HCT116 (cell line): ENCODE results near the gene HHAT. TPM values are rescaled to one million over a fixed set of nuclear protein-coding genes. Genes with fewer than 3 reads are reported as not detected.

Experiments used
- ATAC-seq: fragments of 200-7000 bp; cut with Tn5 transposase; 2 replicates; pipeline ENCODE4 v1.9.1; 2020; ENCODE audit warnings: mild to moderate bottlenecking, moderate library complexity
- BruUV-seq: library from RNA; stranded (reverse); fragments of 400-500 nt; replicated peaks from 2 replicates; lab custom pipeline; 2021; lab: Mats Ljungman, UMichigan
- CTCF ChIA-PET: fragments of 300-600 bp; sonication (Branson Sonifier 250); formaldehyde crosslinking; loops from one replicate; lab custom pipeline; 2021; ENCODE audit warnings: antibody characterized with exemption; lab: Charles Lee
- POLR2A ChIA-PET: fragments of 300-600, 350-600 bp; sonication (Branson Sonifier 250); formaldehyde crosslinking; loops from one replicate; lab custom pipeline; 2021; ENCODE audit warnings: antibody characterized with exemption; lab: Charles Lee
- RAD21 ChIA-PET, 2 experiments: fragments of 300-600 bp; sonication (Branson Sonifier 250); formaldehyde crosslinking; loops; one replicate each; lab custom pipeline; 2023; ENCODE audit warnings: low total read pairs in 2 of 2; ENCODE audit not compliant: uncharacterized antibody in 2 of 2, unreplicated experiment in 2 of 2, low non-redundant PET in 1 of 2; lab: Charles Lee
- DNase-seq: peaks from one replicate; pipeline ENCODE4 v3.0.0-alpha.2; 2010; ENCODE audit warnings: low read depth, low spot score
- H2AFZ ChIP-seq: fragments of 200-600 bp; shearing (Covaris generic), sonication (generic); 2 replicates; pipeline ENCODE4 v1.6.1; 2017; ENCODE audit warnings: low read depth, mixed run types, mixed read lengths, antibody characterized with exemption, low read length; ENCODE audit not compliant: poor library complexity, severe bottlenecking
- H3K27ac ChIP-seq: 2 replicates; pipeline ENCODE4 v1.5.1; 2012; ENCODE audit warnings: low read depth, low read length
- H3K27me3 ChIP-seq: fragments of 200-600 bp; sonication (generic); 2 replicates; pipeline ENCODE4 v1.6.1; 2016; ENCODE audit warnings: mixed run types, low read length, mixed read lengths; ENCODE audit not compliant: insufficient read depth
- H3K36me3 ChIP-seq, 2 experiments: fragments of 200-500 bp in 1 of 2; fragments of 200-600 bp in 1 of 2; sonication (Bioruptor generic) in 1 of 2; sonication (generic) in 1 of 2; 2 replicates each; pipeline versions ENCODE4 v1.5.1 to v1.6.1; 2014 to 2016; ENCODE audit warnings: low read length in 2 of 2, inconsistent platforms in 1 of 2, mixed read lengths in 1 of 2, mixed run types in 1 of 2; ENCODE audit not compliant: insufficient read depth in 2 of 2, control insufficient read depth in 1 of 2
- H3K4me1 ChIP-seq, 2 experiments: fragments of 200-600 bp in 1 of 2; sonication (generic) in 1 of 2; 2 replicates each; pipeline versions ENCODE4 v1.5.1 to v1.6.1; 2012 to 2017; ENCODE audit warnings: low read length in 2 of 2, inconsistent platforms in 1 of 2, mild to moderate bottlenecking in 1 of 2, mixed read lengths in 1 of 2, mixed run types in 1 of 2, moderate library complexity in 1 of 2; ENCODE audit not compliant: insufficient read depth in 2 of 2, control insufficient read depth in 1 of 2
- H3K4me2 ChIP-seq: fragments of 200-600 bp; sonication (generic); 2 replicates; pipeline ENCODE4 v1.6.1; 2017; ENCODE audit warnings: mixed run types, low read length, mixed read lengths
- H3K4me3 ChIP-seq, 2 experiments: fragments of 200-600 bp in 1 of 2; sonication (generic) in 1 of 2; replicated peaks in 1 of 2; 2 replicates each; pipeline ENCODE4 v1.5.1; 2011 to 2016; ENCODE audit warnings: low read length in 2 of 2, control low read depth in 1 of 2, low read depth in 1 of 2, mild to moderate bottlenecking in 1 of 2, mixed read lengths in 1 of 2, mixed run types in 1 of 2
- H3K79me2 ChIP-seq: fragments of 200-600 bp; sonication (generic); 2 replicates; pipeline ENCODE4 v1.6.1; 2017; ENCODE audit warnings: mild to moderate bottlenecking, mixed run types, low read length, moderate library complexity, mixed read lengths; ENCODE audit not compliant: insufficient read depth
- H3K9ac ChIP-seq: fragments of 200-600 bp; sonication (generic); 2 replicates; pipeline ENCODE4 v1.6.1; 2016; ENCODE audit warnings: low read length, mixed read lengths
- H3K9me2 ChIP-seq: fragments of 200-600 bp; sonication (generic), shearing (Covaris generic); 2 replicates; pipeline ENCODE4 v1.6.1; 2017; ENCODE audit warnings: mixed run types, mild to moderate bottlenecking, moderate library complexity; ENCODE audit not compliant: insufficient read depth
- H3K9me3 ChIP-seq, 2 experiments: fragments of 200-500 bp in 1 of 2; fragments of 200-600 bp in 1 of 2; sonication (Bioruptor generic) in 1 of 2; sonication (generic) in 1 of 2; 2 replicates each; pipeline ENCODE4 v1.6.1; 2014 to 2017; ENCODE audit warnings: low read length in 2 of 2, mixed read lengths in 2 of 2, inconsistent platforms in 1 of 2, low read depth in 1 of 2, mild to moderate bottlenecking in 1 of 2, mixed run types in 1 of 2, moderate library complexity in 1 of 2; ENCODE audit not compliant: control insufficient read depth in 1 of 2, insufficient read depth in 1 of 2
- H4K20me1 ChIP-seq: fragments of 200-600 bp; sonication (generic), shearing (Covaris generic); 2 replicates; pipeline ENCODE4 v1.6.1; 2017; ENCODE audit warnings: mixed run types, mild to moderate bottlenecking, moderate library complexity; ENCODE audit not compliant: insufficient read depth
- CEBPB ChIP-seq: IDR thresholded peaks from 2 replicates; pipeline ENCODE4 v1.6.1; 2012; ENCODE audit warnings: low read depth
- EGR1 ChIP-seq: IDR thresholded peaks from 2 replicates; pipeline ENCODE4 v1.6.1; 2012; ENCODE audit warnings: low read depth
- ELF1 ChIP-seq: IDR thresholded peaks from 2 replicates; pipeline ENCODE4 v1.6.1; 2012; ENCODE audit warnings: low read depth, borderline replicate concordance
- EZH2phosphoT487 ChIP-seq: fragments of 200-600 bp; IDR thresholded peaks from 2 replicates; pipeline ENCODE4 v1.6.1; 2018; ENCODE audit warnings: antibody characterized with exemption, borderline replicate concordance
- POLR2A ChIP-seq: IDR thresholded peaks from 2 replicates; pipeline ENCODE4 v1.7.0; 2011; ENCODE audit warnings: borderline replicate concordance; ENCODE audit not compliant: insufficient read depth, insufficient read length; ENCODE audit errors: extremely low read depth
- POLR2AphosphoS5 ChIP-seq: IDR thresholded peaks from 2 replicates; pipeline ENCODE4 v1.6.1; 2011; ENCODE audit warnings: mild to moderate bottlenecking, low read depth, low read length, moderate library complexity
- SIN3A ChIP-seq: IDR thresholded peaks from 2 replicates; pipeline ENCODE4 v1.6.1; 2012; ENCODE audit warnings: low read depth
- SRF ChIP-seq: IDR thresholded peaks from 2 replicates; pipeline ENCODE4 v1.6.1; 2012; ENCODE audit warnings: low read depth
- TCF7L2 ChIP-seq: IDR thresholded peaks from 2 replicates; pipeline ENCODE4 v1.7.0; 2011; ENCODE audit warnings: borderline replicate concordance, inconsistent platforms; ENCODE audit not compliant: insufficient read depth, insufficient read length; ENCODE audit errors: extremely low read depth
- YY1 ChIP-seq: IDR thresholded peaks from 2 replicates; pipeline ENCODE4 v1.6.1; 2011; ENCODE audit warnings: low read length, low read depth, moderate library complexity, mild to moderate bottlenecking; ENCODE audit not compliant: insufficient replicate concordance; ENCODE audit errors: extremely low read depth
- ZFX ChIP-seq: fragments of 450-650 bp; IDR thresholded peaks from 2 replicates; pipeline ENCODE4 v1.6.1; 2017
- ZNF274 ChIP-seq: fragments of 200-500 bp; sonication (Bioruptor generic); IDR thresholded peaks from 2 replicates; pipeline ENCODE4 v1.6.1; 2014; ENCODE audit warnings: mild to moderate bottlenecking, low read depth, low read length, inconsistent platforms
- intact Hi-C: fragments of 100-400 bp; cut with micrococcal nuclease; formaldehyde crosslinking; loops from 2 replicates; pipeline ENCODE4 v1.10.0; 2022
- total RNA-seq: library from RNA; stranded (reverse); gene quantifications from one replicate; pipeline ENCODE4 v1.2.1, GENCODE V29; 2021; ENCODE audit not compliant: unreplicated experiment
- TF ChIP-seq, protein P1 (sequence below): IDR thresholded peaks from 2 replicates; pipeline ENCODE4 v1.6.1; 2012
- TF ChIP-seq, protein P2 (sequence below): IDR thresholded peaks from 2 replicates; pipeline ENCODE4 v1.6.1; 2012; ENCODE audit warnings: low read depth

The HHAT gene
- total RNA-seq, 1 experiment from 2014 or later, result 2.7 TPM

DNA sequence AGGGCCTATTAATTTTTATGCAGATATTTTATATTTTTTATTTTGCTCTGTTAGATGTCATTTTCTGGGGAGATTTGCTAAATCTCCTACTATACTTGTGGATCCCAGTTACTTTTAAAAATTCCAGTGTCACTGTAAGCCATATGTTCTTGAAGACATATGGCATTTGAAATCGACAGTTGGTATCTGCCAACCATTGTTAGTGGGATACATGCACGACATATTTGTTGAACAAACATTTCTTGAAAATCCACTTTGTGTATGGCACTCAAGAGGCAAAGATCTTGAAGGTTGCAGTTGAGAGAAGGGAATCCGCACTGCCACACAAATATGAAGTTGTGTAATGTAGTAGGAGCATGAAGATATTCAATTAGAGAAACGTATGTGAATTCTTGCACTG, 287.7 kb downstream of the HHAT start:
- DNase-seq (no peak), ATAC-seq (no peak)
- Histone ChIP-seq H3K79me2 (no peaks in the 10 kb centered on the region), H3K4me1 (no peaks in the 10 kb centered on the region), H3K27ac (no peak overlapping the region), H3K9ac (no peak overlapping the region), H2AFZ (no peak overlapping the region), H3K9me3 (no peaks in the 10 kb centered on the region), H4K20me1 (no peaks in the 10 kb centered on the region), H3K36me3 (no peaks in the 10 kb centered on the region), H3K4me2 (no peak overlapping the region), H3K9me2 (no peaks in the 10 kb centered on the region), H3K4me3 (no peak overlapping the region), H3K27me3 (peaks cover 38% of the 10 kb centered on the region; the same call in 1 of the 2 replicates)
- ChIA-PET RAD21 (no interaction called here), CTCF (no interaction called here), POLR2A (no interaction called here)
- no TSS peak for BruUV-seq
- TF ChIP-seq TCF7L2 (no peak), ZNF274 (no peak), POLR2A (no peak), POLR2AphosphoS5 (no peak), SRF (no peak), YY1 (no peak), EGR1 (no peak), ZFX (no peak), SIN3A (no peak), CEBPB (no peak), ELF1 (no peak), EZH2phosphoT487 (no peak)
- TF ChIP-seq, protein P1, sequence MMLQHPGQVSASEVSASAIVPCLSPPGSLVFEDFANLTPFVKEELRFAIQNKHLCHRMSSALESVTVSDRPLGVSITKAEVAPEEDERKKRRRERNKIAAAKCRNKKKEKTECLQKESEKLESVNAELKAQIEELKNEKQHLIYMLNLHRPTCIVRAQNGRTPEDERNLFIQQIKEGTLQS, result no peak
- TF ChIP-seq, protein P2, sequence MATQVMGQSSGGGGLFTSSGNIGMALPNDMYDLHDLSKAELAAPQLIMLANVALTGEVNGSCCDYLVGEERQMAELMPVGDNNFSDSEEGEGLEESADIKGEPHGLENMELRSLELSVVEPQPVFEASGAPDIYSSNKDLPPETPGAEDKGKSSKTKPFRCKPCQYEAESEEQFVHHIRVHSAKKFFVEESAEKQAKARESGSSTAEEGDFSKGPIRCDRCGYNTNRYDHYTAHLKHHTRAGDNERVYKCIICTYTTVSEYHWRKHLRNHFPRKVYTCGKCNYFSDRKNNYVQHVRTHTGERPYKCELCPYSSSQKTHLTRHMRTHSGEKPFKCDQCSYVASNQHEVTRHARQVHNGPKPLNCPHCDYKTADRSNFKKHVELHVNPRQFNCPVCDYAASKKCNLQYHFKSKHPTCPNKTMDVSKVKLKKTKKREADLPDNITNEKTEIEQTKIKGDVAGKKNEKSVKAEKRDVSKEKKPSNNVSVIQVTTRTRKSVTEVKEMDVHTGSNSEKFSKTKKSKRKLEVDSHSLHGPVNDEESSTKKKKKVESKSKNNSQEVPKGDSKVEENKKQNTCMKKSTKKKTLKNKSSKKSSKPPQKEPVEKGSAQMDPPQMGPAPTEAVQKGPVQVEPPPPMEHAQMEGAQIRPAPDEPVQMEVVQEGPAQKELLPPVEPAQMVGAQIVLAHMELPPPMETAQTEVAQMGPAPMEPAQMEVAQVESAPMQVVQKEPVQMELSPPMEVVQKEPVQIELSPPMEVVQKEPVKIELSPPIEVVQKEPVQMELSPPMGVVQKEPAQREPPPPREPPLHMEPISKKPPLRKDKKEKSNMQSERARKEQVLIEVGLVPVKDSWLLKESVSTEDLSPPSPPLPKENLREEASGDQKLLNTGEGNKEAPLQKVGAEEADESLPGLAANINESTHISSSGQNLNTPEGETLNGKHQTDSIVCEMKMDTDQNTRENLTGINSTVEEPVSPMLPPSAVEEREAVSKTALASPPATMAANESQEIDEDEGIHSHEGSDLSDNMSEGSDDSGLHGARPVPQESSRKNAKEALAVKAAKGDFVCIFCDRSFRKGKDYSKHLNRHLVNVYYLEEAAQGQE, result no peak
- intact Hi-C loops, result no loop called here
